IMR-90 (cell line): ENCODE measurements around the gene LCNL1. TPM values are rescaled to one million over a fixed set of nuclear protein-coding genes. Genes with fewer than 3 reads are reported as not detected.
A peak's percentile ranks its signal among the peaks of the same experiment; 100 is the strongest.

Experiments used
- ATAC-seq: fragments of 200-7000 bp; cut with Tn5 transposase; 2 replicates; pipeline ENCODE4 v1.9.1; 2020; ENCODE audit warnings: low read depth, mild to moderate bottlenecking, moderate library complexity
- BruUV-seq: library from RNA; stranded (reverse); fragments of 400-500 nt; replicated peaks from 2 replicates; lab custom pipeline; 2021; lab: Mats Ljungman, UMichigan
- CTCF ChIA-PET: fragments of 300-600 bp; formaldehyde crosslinking; extraction: SDS; loops from one replicate; lab custom pipeline; 2021; ENCODE audit warnings: antibody characterized with exemption; lab: Yijun Ruan, JAX
- POLR2A ChIA-PET: fragments of 300-600 bp; sonication (Branson Sonifier 250); formaldehyde crosslinking; loops from one replicate; lab custom pipeline; 2022; ENCODE audit warnings: antibody characterized with exemption; ENCODE audit not compliant: unreplicated experiment; lab: Charles Lee
- DNase-seq: peaks from one replicate; pipeline ENCODE4 v3.0.0; 2013
- H2AFZ ChIP-seq: replicated peaks from 2 replicates; pipeline ENCODE3; 2013; ENCODE audit warnings: low read length, mild to moderate bottlenecking; ENCODE audit not compliant: poor library complexity
- H2AK5ac ChIP-seq: 2 replicates; pipeline ENCODE4 v1.6.1; 2013; ENCODE audit warnings: low read depth, low read length, inconsistent platforms
- H2AK9ac ChIP-seq: replicated peaks from 2 replicates; pipeline ENCODE3; 2013; ENCODE audit warnings: mild to moderate bottlenecking, low read depth, low read length, moderate library complexity; ENCODE audit not compliant: poor library complexity
- H2BK120ac ChIP-seq: 2 replicates; pipeline ENCODE4 v1.6.1; 2013; ENCODE audit warnings: low read depth, low read length, inconsistent platforms
- H2BK15ac ChIP-seq: 3 replicates; pipeline ENCODE4 v1.6.1; 2013; ENCODE audit warnings: low read depth, low read length, inconsistent platforms
- H2BK20ac ChIP-seq: 2 replicates; pipeline ENCODE4 v1.6.1; 2013; ENCODE audit warnings: low read depth, mild to moderate bottlenecking, inconsistent platforms, low read length, moderate library complexity
- H2BK5ac ChIP-seq: 2 replicates; pipeline ENCODE4 v1.6.1; 2013; ENCODE audit warnings: mild to moderate bottlenecking, low read depth, low read length, inconsistent platforms; ENCODE audit not compliant: poor library complexity, severe bottlenecking
- H3K14ac ChIP-seq: replicated peaks from 2 replicates; pipeline ENCODE4 v1.6.1; 2013; ENCODE audit warnings: low read depth, low read length, inconsistent platforms
- H3K18ac ChIP-seq: 2 replicates; pipeline ENCODE4 v1.6.1; 2013; ENCODE audit warnings: low read depth, low read length, control low read depth
- H3K23ac ChIP-seq: 2 replicates; pipeline ENCODE4 v1.6.1; 2013; ENCODE audit warnings: low read depth, low read length, inconsistent platforms
- H3K27ac ChIP-seq: 2 replicates; pipeline ENCODE4 v1.5.1; 2013; ENCODE audit warnings: mild to moderate bottlenecking, control low read depth, low read length; ENCODE audit not compliant: insufficient read depth
- H3K27me3 ChIP-seq: 2 replicates; pipeline ENCODE4 v1.6.1; 2013; ENCODE audit warnings: low read length; ENCODE audit not compliant: control insufficient read depth, insufficient read depth
- H3K36me3 ChIP-seq: 2 replicates; pipeline ENCODE4 v1.6.1; 2013; ENCODE audit warnings: low read length, mixed read lengths; ENCODE audit not compliant: control insufficient read depth, insufficient read depth
- H3K4ac ChIP-seq: 2 replicates; pipeline ENCODE4 v1.6.1; 2013; ENCODE audit warnings: low read depth, low read length, inconsistent platforms
- H3K4me1 ChIP-seq: 2 replicates; pipeline ENCODE4 v1.6.1; 2013; ENCODE audit warnings: low read length, mixed read lengths; ENCODE audit not compliant: control insufficient read depth, insufficient read depth
- H3K4me2 ChIP-seq: 2 replicates; pipeline ENCODE4 v1.6.1; 2013; ENCODE audit warnings: low read depth, mild to moderate bottlenecking, control low read depth, low read length, moderate library complexity
- H3K4me3 ChIP-seq: 2 replicates; pipeline ENCODE4 v1.5.1; 2013; ENCODE audit warnings: low read depth, mild to moderate bottlenecking, control low read depth, low read length, moderate library complexity; ENCODE audit not compliant: insufficient read depth
- H3K56ac ChIP-seq: 2 replicates; pipeline ENCODE4 v1.6.1; 2013; ENCODE audit warnings: low read length, inconsistent platforms; ENCODE audit not compliant: insufficient read depth; ENCODE audit errors: extremely low read depth
- H3K79me1 ChIP-seq, 2 experiments: 2 replicates each; pipeline ENCODE4 v1.6.1; 2013; ENCODE audit warnings: low read length in 2 of 2, inconsistent platforms in 1 of 2, low read depth in 1 of 2
- H3K9ac ChIP-seq: 2 replicates; pipeline ENCODE4 v1.6.1; 2013; ENCODE audit warnings: low read depth, low read length, control low read depth
- H3K9me1 ChIP-seq: 2 replicates; pipeline ENCODE4 v1.6.1; 2013; ENCODE audit warnings: low read length, inconsistent platforms; ENCODE audit not compliant: insufficient read depth
- H3K9me3 ChIP-seq: 2 replicates; pipeline ENCODE4 v1.6.1; 2013; ENCODE audit warnings: low read length; ENCODE audit not compliant: control insufficient read depth, insufficient read depth
- H4K20me1 ChIP-seq: 2 replicates; pipeline ENCODE4 v1.6.1; 2013; ENCODE audit warnings: low read length, inconsistent platforms; ENCODE audit not compliant: insufficient read depth
- H4K5ac ChIP-seq: 2 replicates; pipeline ENCODE4 v1.6.1; 2013; ENCODE audit warnings: mild to moderate bottlenecking, low read depth, low read length, control low read depth
- H4K8ac ChIP-seq, 2 experiments: 2 replicates each; pipeline ENCODE4 v1.6.1; 2013; ENCODE audit warnings: low read depth in 2 of 2, low read length in 2 of 2, control low read depth in 1 of 2, inconsistent platforms in 1 of 2
- H4K91ac ChIP-seq: 2 replicates; pipeline ENCODE4 v1.6.1; 2013; ENCODE audit warnings: low read depth, low read length, inconsistent platforms; ENCODE audit not compliant: insufficient read depth
- CHD1 ChIP-seq: IDR thresholded peaks from 2 replicates; pipeline ENCODE4 v1.6.1; 2012; ENCODE audit warnings: low read depth, low read length, improper control_type of control experiment
- ELK1 ChIP-seq: fragments of 150-350 bp; IDR thresholded peaks from 2 replicates; pipeline ENCODE4 v1.6.1; 2016; ENCODE audit warnings: low read depth, mild to moderate bottlenecking, low read length, moderate library complexity, borderline replicate concordance
- FOS ChIP-seq: fragments of 150-350 bp; IDR thresholded peaks from 2 replicates; pipeline ENCODE4 v1.6.1; 2016; ENCODE audit warnings: low read depth, low read length
- RAD21 ChIP-seq: IDR thresholded peaks from 2 replicates; pipeline ENCODE4 v1.6.1; 2012; ENCODE audit warnings: low read length, improper control_type of control experiment
- WGBS, 2 experiments: methylation state at CpG; one replicate each; pipeline versions ENCODE4 v1.1.5 to v1.1.7; 2013; ENCODE audit warnings: missing lambda C conversion rate in 2 of 2; ENCODE audit not compliant: insufficient read length in 1 of 2; ENCODE audit errors: extremely low coverage in 2 of 2; 5-methylcytosine and 5-hydroxymethylcytosine counted together
- dilution Hi-C: fragments of 300-500 bp; cut with HindIII; formaldehyde crosslinking; loops from one replicate; pipeline ENCODE4 v1.14.3; 2018; ENCODE audit warnings: low sequenced_read_pairs; ENCODE audit not compliant: unreplicated experiment
- in situ Hi-C: fragments of 300-500 bp; cut with MboI; formaldehyde crosslinking; loops from 3 replicates; pipeline ENCODE4 v1.14.3; 2019; ENCODE audit warnings: low sequenced_read_pairs, inconsistent platforms, mixed read lengths
- intact Hi-C: fragments of 100-400 bp; cut with micrococcal nuclease; formaldehyde crosslinking; loops from 2 replicates; pipeline ENCODE4 v1.10.0; 2022
- polyA plus RNA-seq, 3 experiments: library from polyadenylated mRNA; depleted of rRNA; stranded (reverse); fragments of >200 nt; gene quantifications; 2 replicates each; pipeline ENCODE4 v1.2.3, GENCODE V29; 2012; ENCODE audit warnings: low replicate concordance in 1 of 3
- total RNA-seq: library from RNA; depleted of rRNA; stranded (reverse); fragments of >200 nt; gene quantifications from 2 replicates; pipeline ENCODE4 v1.2.3, GENCODE V29; 2012

The LCNL1 gene
- total and polyA plus RNA-seq, 2 of the 4 experiments (the other 2 are of a cell fraction) = 0.15 TPM; not detected in 1

GRCh38 chr9:136949239-136949816, 33.5 kb upstream of the LCNL1 start:
- Histone ChIP-seq H3K56ac (no peak overlapping the region), H3K4me1 (no peaks in the 10 kb centered on the region; the same call in 1 of the 2 replicates), H3K9me3 (no peaks in the 10 kb centered on the region), H3K23ac (no peak overlapping the region), H2AK5ac (peak overlapping the region; percentile 50; the same call in 1 of the 2 replicates), H3K4me2 (peak overlapping the region; percentile 79), H2BK5ac (no peak overlapping the region), H4K91ac (no peak overlapping the region; the same call in 1 of the 2 replicates), H3K27ac (no peak overlapping the region; the same call in 1 of the 2 replicates), H3K9me1 (peaks cover 4% of the 10 kb centered on the region), H3K36me3 (no peaks in the 10 kb centered on the region), H2BK20ac (no peak overlapping the region), H3K79me1 (peaks cover 0 to 5% of the 10 kb centered on the region in 2 experiments; a peak in 1 of 4 replicates), H3K4me3 (peak overlapping the region; percentile 40), H3K27me3 (peaks cover 5% of the 10 kb centered on the region; the same call in 1 of the 2 replicates), H4K20me1 (no peaks in the 10 kb centered on the region), H2BK15ac (no peak overlapping the region), H2AFZ (peak overlapping the region; percentile 98), H3K18ac (no peak overlapping the region), H3K14ac (no peak overlapping the region), H4K5ac (no peak overlapping the region), H3K4ac (no peak overlapping the region; the same call in 1 of the 2 replicates), H4K8ac (peak overlapping the region; percentile 45 to 69; a peak in 1 of 4 replicates), H2BK120ac (no peak overlapping the region), H3K9ac (no peak overlapping the region; the same call in 1 of the 2 replicates), H2AK9ac (peak overlapping the region; percentile 58)
- ChIA-PET POLR2A (no interaction called here), CTCF (interaction anchor here (2.0 kb wide), 1 partner anchor 80 kb away, joined by 9 read pairs; no protein-coding TSS in a partner anchor)
- TF ChIP-seq ELK1 (no peak), RAD21 (no peak), FOS (no peak), CHD1 (no peak)
- dilution Hi-C loops (no loop called here), intact Hi-C loops (no loop called here), in situ Hi-C loops (no loop called here)
- DNase-seq (no peak), ATAC-seq (peak; percentile 2; the same call in 1 of the 2 replicates)
- 7% methylated on average over 4 of the region's 22 CpGs; no CpG with 5 or more reads in 1 of the 2 experiments for WGBS, 2 experiments
- BruUV-seq = no TSS peak
